Inferior parietal cortex (tissue), 1 donor: ENCODE measurements around the gene PTPRD.
A peak's percentile ranks its signal among the peaks of the same experiment; 100 is the strongest.

ENCODE experiments used
- DNase-seq: peaks from one replicate; pipeline ENCODE4 v3.0.0-alpha.2; 2016; ENCODE audit errors: extremely low spot score

PTPRD gene

DNA sequence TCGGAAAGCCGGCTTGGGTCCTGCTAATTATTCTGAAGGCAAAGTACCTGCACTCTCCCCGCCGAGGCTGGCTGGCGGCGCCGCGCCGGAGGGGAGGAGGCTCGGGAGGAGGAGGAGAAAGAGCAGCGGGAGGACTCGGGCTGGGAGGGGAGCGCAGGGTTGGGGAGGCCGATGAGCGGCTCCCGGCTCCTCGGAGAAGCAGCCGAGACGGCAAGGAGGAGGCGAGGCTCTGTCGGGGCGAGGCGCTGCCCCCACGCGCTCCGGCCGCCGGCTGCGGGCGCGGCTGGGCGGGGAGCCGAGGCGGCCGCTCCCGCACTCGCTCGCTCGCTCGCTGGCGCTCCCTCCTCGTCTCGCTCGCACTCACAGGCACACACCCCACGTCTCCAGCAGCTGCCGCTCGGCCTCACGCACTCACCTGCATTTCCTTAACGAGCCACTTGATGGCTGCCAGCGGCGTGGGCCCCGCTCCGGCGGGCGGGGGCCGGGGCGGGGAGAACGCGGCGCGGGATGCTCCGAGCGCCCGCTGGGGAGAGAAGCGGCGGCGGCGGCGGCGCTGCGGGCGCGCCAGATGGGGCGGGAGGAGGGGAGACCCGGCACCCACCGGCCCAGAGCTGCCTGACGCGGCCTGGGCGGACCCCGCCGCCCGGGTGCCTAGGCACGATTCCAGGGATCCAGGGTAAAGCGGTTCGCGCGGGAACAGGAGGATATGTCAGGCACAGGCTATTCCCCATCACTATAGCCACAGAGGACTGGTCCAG, at the start of gene PTPRD:
PTPRD (minus strand) TSS at position 362 of the 758 bp plus-strand sequence.
- peak; percentile 36 for DNase-seq

DNA sequence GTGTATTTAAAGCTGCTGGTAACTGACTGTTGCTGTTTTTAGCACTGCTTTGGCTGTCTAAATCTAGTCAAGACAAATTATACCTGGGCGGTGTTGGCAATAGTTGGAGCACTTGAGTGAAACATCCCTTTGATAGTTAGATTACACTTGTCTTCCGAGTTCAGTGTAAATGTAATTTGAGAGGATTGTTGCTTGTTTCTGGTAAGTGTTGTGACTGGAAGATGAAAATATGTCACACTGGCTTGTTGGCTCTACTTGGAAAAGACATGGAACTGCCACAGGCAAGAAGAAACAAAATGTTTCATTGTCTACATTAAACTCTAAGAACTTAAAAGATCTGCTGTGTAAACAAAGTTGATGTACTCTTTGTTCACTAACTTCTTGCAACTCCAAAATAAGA, 49.2 kb upstream of the PTPRD start:
- no peak for DNase-seq

DNA sequence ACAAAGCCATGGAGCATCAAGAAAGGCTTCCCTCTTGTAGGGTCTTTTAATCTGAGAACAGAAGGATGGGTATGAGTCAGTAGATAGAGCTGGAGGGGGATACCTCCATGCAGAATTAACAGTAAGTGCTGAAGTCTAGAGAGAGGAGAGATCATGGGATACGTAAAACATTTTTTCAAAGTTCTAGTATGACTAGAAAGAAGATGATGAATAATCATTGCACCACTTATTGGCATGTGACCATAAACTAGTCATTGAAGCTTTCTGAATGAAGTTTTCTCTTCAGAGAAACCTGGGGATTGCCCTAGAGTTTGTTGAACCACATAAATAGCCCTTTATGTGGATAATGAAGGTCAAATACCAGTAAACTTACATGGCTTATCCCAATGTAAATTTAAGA, 48.6 kb upstream of the PTPRD start:
- no peak for DNase-seq

DNA sequence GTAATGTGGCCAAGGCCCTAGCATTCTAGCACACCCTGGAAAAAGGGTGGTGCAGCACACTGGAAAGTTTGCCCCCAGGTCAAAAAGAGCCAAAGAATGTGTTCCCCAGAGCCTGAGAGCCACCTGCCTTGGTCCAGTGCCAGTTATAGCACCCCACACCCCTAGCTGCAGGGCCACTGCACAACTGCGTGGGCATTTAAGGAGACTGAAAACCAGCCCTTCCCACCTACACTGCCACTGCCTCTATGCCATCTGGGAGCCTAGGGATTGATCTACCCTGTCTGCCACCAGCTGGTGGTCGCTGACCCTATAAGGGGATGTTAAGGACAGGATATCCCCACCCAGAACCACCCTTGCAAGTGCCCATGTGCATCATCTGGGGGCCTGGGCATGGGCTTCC, 38.2 kb upstream of the PTPRD start:
- no peak for DNase-seq

DNA sequence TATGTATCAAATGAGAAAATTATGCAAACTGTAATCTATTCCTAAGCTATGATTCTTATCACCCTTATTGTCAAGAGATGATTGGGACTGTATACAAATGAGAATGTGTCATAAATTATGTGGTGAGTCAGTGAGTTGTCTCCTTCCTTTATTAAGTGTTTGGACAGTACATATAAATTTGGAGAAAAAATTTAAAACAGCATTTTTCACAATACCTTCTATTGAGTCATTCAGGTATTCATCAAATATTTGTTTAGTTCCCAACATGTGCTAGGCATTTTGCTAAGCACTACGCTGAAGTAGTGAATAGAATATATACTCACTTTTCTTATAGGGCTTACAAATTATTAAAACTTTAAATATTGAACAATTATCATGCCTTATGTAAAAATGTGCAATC, 36.3 kb upstream of the PTPRD start:
- no peak for DNase-seq

DNA sequence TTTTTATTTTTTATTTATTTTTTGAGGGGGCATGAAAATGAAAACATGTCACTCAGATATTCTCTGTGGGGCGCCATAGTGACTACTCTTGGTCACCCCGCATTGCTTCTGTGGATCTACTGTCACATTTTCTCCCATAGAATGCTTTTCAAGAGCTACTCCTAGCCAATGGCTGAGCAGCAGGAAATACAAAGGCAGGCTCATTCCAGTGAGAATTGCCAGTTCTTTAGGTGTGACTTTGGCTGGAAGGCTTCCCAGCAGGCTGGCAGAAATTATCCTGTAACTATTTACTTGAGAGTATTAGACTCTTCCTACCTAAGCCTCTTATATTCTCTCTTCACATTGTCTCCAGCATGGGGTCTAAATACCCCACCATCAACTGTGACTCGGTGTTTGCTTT, 21.0 kb upstream of the PTPRD start:
- DNase-seq: no peak

DNA sequence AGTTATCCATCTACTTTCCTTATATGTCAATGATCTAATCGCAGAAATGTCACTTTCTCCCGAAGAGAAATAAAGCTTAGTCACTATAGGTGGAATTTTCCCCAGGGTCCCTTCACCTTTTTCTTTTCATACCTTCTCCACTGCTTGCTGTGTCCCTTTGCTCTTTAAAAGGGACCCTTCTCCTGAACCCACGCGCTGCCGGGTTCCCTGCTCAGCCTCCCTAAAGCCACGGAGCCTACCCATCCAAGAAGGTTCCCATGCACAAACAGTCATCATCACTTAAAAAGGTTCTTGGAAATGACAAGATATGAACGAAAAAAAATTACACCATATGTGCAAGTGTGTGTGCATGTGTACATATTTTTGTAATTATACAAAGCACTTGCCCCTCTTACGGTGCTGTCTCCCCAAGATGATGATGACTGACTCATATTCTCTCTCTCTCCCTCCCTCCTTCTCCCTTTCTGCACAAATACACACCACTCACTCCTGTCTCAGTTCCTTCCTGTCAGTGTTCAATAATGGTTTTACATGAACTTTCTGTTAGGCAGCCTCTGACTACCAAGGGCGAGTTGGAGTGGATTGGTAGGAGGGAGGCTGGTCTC, 1.5 kb upstream of the PTPRD start:
- peak; percentile 39 for DNase-seq

DNA sequence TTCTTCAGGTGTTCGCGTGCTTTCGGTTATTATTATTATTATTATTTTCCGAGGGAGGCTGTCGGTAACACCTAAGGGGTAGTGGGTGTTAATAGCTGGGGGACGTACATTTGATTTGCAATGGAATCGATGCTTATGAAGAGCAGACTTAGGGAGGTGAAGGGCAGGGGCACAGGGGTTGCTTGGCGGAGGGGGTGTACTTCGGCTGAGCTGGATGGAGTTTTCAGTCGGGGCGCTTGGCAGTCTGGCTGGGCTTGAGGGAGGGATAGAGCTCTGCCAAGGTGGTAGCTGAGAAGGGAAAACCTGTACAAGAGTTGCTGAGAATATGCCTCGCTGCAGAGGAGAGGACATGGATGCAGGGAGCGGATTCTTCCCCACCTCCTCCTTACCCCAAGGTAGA, 617 bp upstream of the PTPRD start:
- no peak for DNase-seq

DNA sequence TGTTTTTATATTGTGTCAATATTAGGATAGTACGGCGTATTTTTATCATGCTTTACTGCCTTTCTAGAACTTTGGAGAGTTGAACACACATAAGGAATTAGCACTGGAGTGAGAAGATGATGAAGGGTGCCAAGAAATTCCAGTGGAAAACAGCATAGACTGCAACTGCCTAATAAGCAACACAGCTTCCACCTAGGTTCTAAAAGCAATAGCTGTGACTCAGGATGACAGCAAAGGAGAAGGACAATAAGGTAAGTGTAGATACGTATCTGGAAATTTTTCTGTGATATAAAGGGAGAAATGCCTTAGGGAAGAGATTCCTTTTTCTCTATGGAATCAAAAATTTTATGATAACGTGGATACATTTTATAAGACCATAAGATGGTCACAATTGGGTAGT, 7.4 kb downstream of the PTPRD start:
- no peak for DNase-seq

DNA sequence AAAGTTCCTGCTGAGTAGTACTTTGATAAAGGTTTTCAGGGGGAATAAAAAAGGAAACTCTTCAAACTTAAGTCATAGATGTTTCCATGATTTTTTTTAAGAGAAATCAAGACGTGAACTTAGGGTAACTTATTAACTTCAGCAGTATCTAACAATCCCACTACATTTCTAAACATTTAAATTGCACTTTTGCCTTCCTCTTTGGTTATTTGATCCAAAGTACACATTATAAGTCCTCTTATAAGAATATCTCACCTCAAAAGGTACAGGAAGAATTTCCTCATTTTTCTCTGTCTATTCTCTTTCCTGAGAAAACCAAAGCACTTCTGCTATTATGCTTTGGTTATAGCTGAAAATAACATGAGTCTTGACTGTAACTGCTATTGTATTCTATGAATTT, 7.9 kb downstream of the PTPRD start:
- no peak for DNase-seq

DNA sequence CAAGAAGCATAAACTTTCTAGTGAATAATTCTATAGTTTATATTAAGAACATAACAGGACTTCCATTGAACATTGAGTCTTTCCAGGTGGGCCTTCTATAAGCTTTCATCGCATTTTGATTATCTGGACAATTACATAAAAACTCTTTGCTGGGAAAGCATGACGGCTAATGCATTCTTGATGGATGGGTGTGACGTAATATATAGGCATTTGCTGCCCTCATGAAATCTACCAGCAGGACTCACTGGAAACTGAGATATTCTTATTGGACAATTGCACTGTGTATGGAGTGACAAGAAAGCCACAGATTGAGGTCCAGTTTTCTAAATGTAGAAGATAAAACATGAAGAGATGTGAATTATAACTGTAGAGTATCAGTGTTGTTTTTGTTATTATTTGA, 15.0 kb downstream of the PTPRD start:
- no peak for DNase-seq

DNA sequence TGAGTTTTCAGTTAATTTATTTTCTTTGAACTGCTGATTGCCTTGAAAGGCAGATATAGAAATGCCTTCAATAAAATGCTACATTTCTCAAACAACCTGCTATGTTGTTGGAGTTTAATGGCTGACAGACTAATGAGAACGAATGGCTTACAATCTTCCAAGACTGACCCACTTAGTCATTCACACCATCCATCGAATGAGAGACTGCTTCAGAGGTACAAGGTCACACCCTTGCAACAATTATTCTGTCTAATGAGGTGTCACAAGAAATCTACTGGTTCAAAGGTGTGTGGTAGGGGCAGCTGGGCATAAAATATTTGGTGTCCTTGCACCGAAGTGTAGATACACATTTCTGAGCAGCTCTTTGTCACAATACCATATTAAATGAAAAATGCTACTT, 18.3 kb downstream of the PTPRD start:
- no peak for DNase-seq

DNA sequence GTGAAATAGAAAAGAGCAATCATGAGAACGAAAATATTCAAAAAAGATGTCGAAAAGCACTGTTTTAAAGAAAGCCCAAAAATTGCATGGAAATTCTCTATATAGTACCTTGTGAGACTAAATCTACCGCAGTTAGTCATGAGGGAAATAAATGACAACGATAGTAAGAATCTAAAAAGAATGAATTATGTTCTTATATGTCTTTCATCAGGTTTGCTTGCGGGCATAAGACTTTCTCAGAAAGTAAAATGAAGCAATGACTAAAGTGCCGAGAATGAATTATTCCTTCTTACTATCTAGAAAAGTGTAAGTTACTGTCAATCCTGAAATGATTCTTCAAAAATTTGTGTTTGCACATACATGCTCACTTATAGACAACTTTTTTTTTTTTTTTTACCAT, 26.4 kb downstream of the PTPRD start:
- DNase-seq: no peak

DNA sequence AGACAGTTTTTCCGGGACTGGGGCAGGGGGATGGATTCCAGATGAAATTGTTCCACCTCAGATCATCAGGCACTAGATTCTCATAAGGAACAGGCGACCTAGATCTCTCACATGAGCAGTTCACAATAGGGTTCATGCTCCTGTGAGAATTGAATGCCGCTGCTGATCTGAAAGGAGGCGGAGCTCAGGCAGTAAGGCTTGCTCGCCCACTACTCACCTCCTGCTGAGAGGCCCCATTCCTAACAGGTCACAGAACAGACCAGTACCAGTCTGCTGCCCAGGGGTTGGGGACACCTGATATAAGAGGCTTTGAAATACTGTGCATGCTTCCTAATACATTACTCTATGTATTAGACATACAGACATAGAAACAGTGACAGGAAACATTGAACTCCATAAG, 41.1 kb downstream of the PTPRD start:
- DNase-seq: no peak

DNA sequence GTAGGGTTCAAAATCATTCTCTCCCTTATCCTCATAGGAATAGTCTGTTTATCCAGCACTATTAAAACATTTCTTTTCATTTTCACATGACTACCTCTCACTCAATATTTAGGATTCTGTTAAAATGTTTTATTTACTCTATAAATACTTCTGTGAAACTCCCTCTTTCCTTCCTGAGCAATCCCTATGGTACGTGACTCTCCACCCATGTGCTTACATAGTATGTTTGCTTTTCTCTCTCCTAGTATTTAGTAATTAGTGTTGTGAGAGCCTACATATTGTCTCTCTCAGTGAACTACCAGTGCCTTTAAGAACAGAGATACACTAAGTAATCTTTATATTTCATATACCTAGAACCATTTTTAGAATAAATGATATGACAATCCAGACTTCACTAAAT, 46.0 kb downstream of the PTPRD start:
- no peak for DNase-seq

DNA sequence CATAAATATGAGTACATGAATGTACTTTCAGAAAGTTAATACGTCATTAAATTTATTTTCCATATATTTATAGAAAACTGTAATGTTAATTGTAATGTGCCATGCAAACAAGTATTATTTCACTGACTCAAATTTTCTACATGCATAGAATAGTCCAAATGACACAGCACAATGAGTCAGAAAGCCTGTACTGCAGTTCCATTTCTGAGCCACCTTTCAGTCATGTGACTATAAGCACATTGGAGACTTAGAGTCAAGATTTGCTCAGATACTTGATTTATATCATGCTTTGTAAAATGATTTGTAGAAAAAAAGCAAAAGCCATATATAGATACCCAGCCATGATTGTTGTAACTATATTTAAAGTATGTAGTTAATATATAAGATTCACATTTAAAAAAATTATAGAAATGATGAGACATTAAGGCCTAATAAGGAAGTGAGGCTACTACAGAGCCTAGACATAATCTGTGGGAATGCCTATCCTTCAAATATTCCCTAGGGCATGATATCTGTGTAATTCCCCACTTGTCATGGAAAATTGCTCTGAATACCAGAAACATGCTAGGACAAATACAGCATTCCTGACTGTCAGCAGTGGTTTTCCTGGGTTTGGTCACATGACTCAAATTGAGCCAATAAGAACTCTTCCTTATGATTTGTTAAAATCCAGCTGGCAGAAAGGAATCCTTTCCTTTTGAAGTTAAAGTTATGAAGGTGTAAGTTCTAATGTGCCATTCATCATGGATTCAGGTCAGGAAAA, 50.0 kb downstream of the PTPRD start:
- DNase-seq: no peak

DNA sequence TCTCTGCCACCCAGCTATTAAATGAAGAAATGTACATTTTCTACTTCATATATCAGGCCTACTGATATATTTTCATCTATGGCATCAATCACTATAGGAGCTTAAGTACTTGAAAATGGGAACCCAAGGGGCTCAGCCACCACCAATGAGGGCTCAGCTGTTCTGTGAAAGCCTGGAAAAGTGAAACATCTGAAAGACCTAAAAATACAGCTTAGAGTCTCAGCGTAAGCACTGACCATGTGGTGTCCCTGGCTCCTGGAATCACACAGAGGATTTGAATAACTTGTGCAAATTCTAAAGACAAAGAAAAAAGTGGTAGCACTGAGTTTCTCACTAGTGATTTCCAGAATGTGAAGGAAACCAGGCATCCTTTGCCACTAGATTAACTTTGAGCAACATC, 64.5 kb downstream of the PTPRD start:
- DNase-seq: no peak

DNA sequence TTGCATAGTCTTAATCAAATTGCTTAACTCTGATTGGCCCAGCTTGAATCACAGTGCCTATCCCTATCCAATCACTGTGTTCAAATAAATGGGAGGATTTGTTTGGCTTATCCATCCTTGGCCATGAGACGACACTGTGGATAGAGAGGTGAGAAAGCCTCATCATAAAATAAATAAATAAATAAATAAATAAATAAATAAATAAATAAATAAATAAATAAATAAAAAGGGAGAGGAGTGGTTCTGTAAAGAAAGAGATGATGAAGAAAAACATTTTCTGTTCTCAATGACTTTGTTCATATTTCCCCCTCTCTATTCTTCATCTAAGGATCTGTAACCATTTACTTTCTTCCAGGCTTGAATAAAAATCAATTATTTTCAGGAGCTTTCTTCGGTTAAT, 74.7 kb downstream of the PTPRD start:
- DNase-seq: no peak

DNA sequence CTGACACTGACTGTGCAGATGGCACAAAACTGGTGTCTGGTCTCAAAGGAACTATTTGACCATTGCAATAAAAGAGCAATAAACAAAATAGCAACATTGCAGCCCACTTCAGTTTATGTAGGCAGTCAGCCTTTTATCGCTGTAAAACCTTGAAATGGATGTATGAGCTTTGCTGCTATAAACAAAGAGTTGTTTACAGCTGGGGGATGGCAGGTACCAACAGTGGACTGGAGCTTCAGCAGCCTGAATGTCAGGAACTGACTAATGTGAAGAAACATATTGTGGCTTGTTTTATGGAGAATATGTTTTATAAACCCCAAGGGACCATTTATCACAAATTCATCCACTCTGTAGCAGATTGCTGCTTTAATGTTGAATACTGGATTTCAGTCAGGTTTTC, 78.0 kb downstream of the PTPRD start:
- no peak for DNase-seq

DNA sequence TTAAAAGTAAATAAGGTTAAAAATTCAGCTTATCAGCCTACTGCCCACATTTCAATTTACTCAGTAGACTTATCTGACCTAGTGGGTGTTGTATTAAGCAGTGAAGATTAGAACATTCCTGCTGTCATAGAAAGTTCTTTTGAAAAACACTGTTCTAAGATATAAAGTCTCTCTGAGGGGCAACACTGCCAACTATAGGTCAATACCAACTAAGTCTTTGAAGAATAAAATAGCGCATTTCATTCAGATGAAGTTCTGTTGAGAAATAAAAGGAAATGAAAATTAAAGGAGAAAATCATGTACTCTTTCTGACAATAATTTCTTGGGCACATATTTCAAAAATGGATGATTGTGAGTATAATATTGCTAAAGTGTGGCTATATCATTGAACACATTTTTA, 86.8 kb downstream of the PTPRD start:
- DNase-seq: no peak

DNA sequence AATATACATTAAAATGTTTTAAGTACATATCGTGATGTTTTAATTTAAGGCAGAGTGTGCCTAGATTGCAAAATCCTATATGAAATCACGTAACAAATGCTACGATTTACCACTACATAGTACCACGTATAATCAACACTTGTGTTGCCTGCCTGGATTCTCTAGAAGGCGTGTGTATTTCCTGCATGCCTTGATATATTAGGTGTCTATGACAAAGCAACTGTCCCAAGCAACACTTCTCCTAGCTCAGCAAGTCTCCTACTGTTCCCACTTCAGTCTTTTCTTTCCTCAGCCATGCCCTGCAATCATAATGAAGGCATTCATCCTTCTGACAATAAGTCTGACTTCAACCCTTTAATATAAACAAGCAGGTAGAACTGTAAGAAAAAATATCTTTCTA, 89.6 kb downstream of the PTPRD start:
- DNase-seq: no peak

DNA sequence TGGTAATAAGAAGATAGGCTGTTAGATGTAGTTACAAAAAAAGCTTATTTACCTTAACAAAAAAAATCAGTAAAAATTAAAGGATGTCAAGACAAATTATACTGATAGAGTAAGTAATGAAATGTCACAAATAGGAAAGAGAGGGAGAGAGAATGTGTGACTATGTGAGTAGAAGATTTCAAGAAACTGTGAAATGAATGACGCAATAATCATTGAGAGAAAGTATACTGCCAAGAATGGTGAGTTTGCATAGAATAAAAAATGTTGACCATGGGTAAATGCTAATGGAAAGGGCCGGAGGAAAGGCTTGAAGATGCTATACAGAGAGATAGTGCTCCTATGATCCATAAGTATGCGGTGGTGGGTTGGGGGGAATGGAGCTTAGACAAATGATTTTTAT, 100.7 kb downstream of the PTPRD start:
- no peak for DNase-seq

DNA sequence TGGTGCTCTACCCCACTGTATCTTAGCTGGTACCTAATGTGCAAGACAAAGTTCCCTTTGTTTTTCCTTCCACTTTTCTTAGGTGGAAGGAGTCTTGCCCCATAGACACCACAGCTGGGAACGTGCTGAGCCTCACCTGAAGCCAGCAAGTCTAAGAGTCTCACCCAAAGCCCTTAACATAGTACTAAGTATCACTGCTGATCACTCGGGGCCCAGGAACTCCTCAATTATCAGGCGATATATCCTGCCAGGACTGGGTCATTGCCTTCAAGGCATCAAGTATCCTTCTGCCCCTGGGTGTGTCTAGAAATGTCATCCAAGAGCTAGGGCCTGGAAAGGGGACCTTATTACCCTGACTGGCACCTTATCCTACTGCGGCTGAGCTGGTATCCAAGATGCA, 123.9 kb downstream of the PTPRD start:
- no peak for DNase-seq
